ENCODE results near the gene DICER1. TPM values are rescaled to one million over a fixed set of nuclear protein-coding genes. Genes with fewer than 3 reads are reported as not detected.

The DICER1 gene
- polyA plus RNA-seq, 3 donors, result 26.5 to 38.4 (median 34.7) TPM

DNA sequence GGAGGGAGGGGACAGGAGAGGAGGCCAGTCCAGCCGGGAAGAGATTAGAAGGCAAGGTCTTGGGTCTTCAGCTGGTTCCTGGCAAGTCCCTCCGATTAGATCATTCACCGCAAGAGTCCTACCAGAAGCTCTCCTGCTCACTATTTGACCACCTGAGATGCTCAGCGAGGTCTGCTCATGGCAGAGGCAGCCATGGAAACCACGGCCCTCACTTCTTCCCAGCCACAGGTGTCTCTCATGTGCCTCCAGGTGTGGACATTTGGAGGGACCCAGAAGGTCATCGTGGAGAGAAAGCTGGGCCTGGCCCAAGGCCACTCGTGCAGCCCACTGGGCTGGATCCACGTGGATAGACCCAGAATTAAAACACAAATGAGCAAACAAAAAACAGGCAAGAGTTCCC, 99.5 kb downstream of the DICER1 start:
- no peak for DNase-seq
- Histone ChIP-seq H3K4me1 (ENCODE audit: control insufficient read depth in 1 of 2, insufficient read depth in 2 of 2, low read length in 2 of 2) (no peaks in the 10 kb centered on the region), H3K4me2 (replicated peaks; ENCODE audit: extremely low read depth, low read length, poor library complexity, severe bottlenecking) (no peak overlapping the region), H3K9ac (ENCODE audit: insufficient read depth, low read length, poor library complexity, severe bottlenecking) (no peak overlapping the region), H3K4me3 (replicated peaks in 1 of 3; ENCODE audit: low read depth in 2 of 3, low read length in 3 of 3) (no peak overlapping the region), H4K20me1 (ENCODE audit: insufficient read depth, low read length) (no peaks in the 10 kb centered on the region), H3K79me2 (ENCODE audit: insufficient read depth, low read length) (no peaks in the 10 kb centered on the region), H3K27ac (ENCODE audit: low read depth in 1 of 2, low read length in 2 of 2) (no peak overlapping the region), H3K36me3 (replicated peaks in 1 of 2; ENCODE audit: control insufficient read depth in 1 of 2, insufficient read depth in 2 of 2, low read length in 2 of 2) (no peaks in the 10 kb centered on the region), H2AFZ (ENCODE audit: insufficient read depth, low read depth, low read length, poor library complexity, severe bottlenecking) (no peak overlapping the region), H3K9me3 (replicated peaks in 1 of 2; ENCODE audit: control insufficient read depth in 1 of 2, insufficient read depth in 1 of 2, low read length in 2 of 2) (no peaks in the 10 kb centered on the region), H3K27me3 (ENCODE audit: control insufficient read depth in 2 of 2, insufficient read depth in 2 of 2, low read length in 2 of 2) (no peaks in the 10 kb centered on the region)
- TF ChIP-seq, protein P1, sequence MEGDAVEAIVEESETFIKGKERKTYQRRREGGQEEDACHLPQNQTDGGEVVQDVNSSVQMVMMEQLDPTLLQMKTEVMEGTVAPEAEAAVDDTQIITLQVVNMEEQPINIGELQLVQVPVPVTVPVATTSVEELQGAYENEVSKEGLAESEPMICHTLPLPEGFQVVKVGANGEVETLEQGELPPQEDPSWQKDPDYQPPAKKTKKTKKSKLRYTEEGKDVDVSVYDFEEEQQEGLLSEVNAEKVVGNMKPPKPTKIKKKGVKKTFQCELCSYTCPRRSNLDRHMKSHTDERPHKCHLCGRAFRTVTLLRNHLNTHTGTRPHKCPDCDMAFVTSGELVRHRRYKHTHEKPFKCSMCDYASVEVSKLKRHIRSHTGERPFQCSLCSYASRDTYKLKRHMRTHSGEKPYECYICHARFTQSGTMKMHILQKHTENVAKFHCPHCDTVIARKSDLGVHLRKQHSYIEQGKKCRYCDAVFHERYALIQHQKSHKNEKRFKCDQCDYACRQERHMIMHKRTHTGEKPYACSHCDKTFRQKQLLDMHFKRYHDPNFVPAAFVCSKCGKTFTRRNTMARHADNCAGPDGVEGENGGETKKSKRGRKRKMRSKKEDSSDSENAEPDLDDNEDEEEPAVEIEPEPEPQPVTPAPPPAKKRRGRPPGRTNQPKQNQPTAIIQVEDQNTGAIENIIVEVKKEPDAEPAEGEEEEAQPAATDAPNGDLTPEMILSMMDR (IDR thresholded peaks at IDR 0.05), result no peak
- H3K27ac Mint-ChIP-seq, result no peak overlapping the region
- intact Hi-C loops (cut with micrococcal nuclease), result no loop called here
- H3K4me3 Mint-ChIP-seq, result no peak overlapping the region
- no peaks in the 10 kb centered on the region for H3K9me3 Mint-ChIP-seq
- H3K27me3 Mint-ChIP-seq (ENCODE audit: low read depth in 3 of 3), result peaks cover 0 to 5% (median 0%) of the 10 kb centered on the region in 3 donors
- H3K4me1 Mint-ChIP-seq, result no peaks in the 10 kb centered on the region
- no peaks in the 10 kb centered on the region for H3K36me3 Mint-ChIP-seq
- WGBS (ENCODE audit: insufficient coverage), result 95% methylated on average over 7 of the region's 8 CpGs

DNA sequence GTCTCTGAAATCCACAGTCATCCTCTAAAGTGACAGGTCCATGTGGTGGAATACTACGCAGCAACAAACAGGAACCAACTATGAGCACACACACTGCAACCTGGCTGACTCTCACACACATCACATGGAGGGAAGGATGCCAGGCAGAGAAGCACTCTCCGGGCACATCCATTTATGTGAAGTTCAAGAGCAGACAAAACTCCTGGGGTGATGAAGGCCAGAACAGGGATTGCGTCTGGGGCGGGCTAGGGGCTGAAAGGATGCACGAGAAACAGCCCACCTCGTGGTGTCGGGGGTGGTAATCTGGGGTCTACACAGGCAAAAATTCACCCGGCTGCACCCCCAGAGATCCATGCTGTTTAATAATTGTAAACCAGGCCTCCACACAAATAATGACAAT, 100.2 kb downstream of the DICER1 start:
- WGBS (ENCODE audit: insufficient coverage), result 96% methylated on average over 7 of the region's 8 CpGs

More for the DNA sequence above, 100.2 kb downstream of the DICER1 start:
- H3K9me3 Mint-ChIP-seq, result no peaks in the 10 kb centered on the region
- H3K27me3 ChIP-seq (ENCODE audit: control insufficient read depth in 2 of 2, insufficient read depth in 2 of 2, low read length in 2 of 2), result no peaks in the 10 kb centered on the region
- H3K4me2 ChIP-seq (replicated peaks; ENCODE audit: extremely low read depth, low read length, poor library complexity, severe bottlenecking), result no peak overlapping the region
- H3K36me3 Mint-ChIP-seq, result no peaks in the 10 kb centered on the region
- no peak overlapping the region for H3K4me3 ChIP-seq (replicated peaks in 1 of 3; ENCODE audit: low read depth in 2 of 3, low read length in 3 of 3)
- no peak overlapping the region for H3K9ac ChIP-seq (ENCODE audit: insufficient read depth, low read length, poor library complexity, severe bottlenecking)
- no peaks in the 10 kb centered on the region for H3K36me3 ChIP-seq (replicated peaks in 1 of 2; ENCODE audit: control insufficient read depth in 1 of 2, insufficient read depth in 2 of 2, low read length in 2 of 2)
- H3K79me2 ChIP-seq (ENCODE audit: insufficient read depth, low read length), result no peaks in the 10 kb centered on the region
- TF ChIP-seq, protein P1 (IDR thresholded peaks at IDR 0.05), result no peak
- DNase-seq, result no peak
- no peaks in the 10 kb centered on the region for H3K4me1 Mint-ChIP-seq
- intact Hi-C loops (cut with micrococcal nuclease), result no loop called here
- no peak overlapping the region for H3K27ac ChIP-seq (ENCODE audit: low read depth in 1 of 2, low read length in 2 of 2)
- H3K4me3 Mint-ChIP-seq, result no peak overlapping the region
- no peaks in the 10 kb centered on the region for H4K20me1 ChIP-seq (ENCODE audit: insufficient read depth, low read length)
- H3K27ac Mint-ChIP-seq, result no peak overlapping the region
- no peaks in the 10 kb centered on the region for H3K4me1 ChIP-seq (ENCODE audit: control insufficient read depth in 1 of 2, insufficient read depth in 2 of 2, low read length in 2 of 2)
- no peak overlapping the region for H2AFZ ChIP-seq (ENCODE audit: insufficient read depth, low read depth, low read length, poor library complexity, severe bottlenecking)
- H3K27me3 Mint-ChIP-seq (ENCODE audit: low read depth in 3 of 3), result peaks cover 0 to 9% (median 2%) of the 10 kb centered on the region in 3 donors
- no peaks in the 10 kb centered on the region for H3K9me3 ChIP-seq (replicated peaks in 1 of 2; ENCODE audit: control insufficient read depth in 1 of 2, insufficient read depth in 1 of 2, low read length in 2 of 2)

Measured in CD14-positive monocyte (primary cell).